Activated CD8-positive, alpha-beta memory T cell treated with anti-CD3 and anti-CD28 coated beads for 36 hours (primary cell): ENCODE measurements around the gene CCDC87. TPM values are rescaled to one million over a fixed set of nuclear protein-coding genes. Genes with fewer than 3 reads are reported as not detected.
"Not testable (repeated sequence)": the region's sequence is repeated elsewhere in the genome, so short reads cannot be mapped to it uniquely, and the experiment has no call there.

Experiments used
- CTCF ChIA-PET: fragments of 350-600 bp; sonication (Branson Sonifier 250); formaldehyde crosslinking; loops from one replicate; lab custom pipeline; 2021; ENCODE audit warnings: antibody characterized with exemption; lab: Charles Lee
- POLR2A ChIA-PET: fragments of 350-600 bp; sonication (Branson Sonifier 250); formaldehyde crosslinking; loops from one replicate; lab custom pipeline; 2021; ENCODE audit warnings: antibody characterized with exemption; lab: Charles Lee
- total RNA-seq, 2 experiments: library from RNA; stranded (reverse); gene quantifications; one replicate each; pipeline ENCODE4 v1.2.3, GENCODE V29; 2021

CCDC87 gene
- total RNA-seq, 2 experiments from 2014 or later: 0.13 to 0.21 TPM

- POLR2A ChIA-PET: interaction anchor here (1.1 to 1.7 kb wide), 3 partner anchors 22 to 84 kb away, joined by 3 to 7 read pairs (median 5); partner anchors contain the start of genes RBM4 and RBM4B
- CTCF ChIA-PET: interaction anchor here (1.1 to 5.1 kb wide), 2 partner anchors 44 to 85 kb away, joined by 5 to 31 read pairs; partner anchors contain the start of gene RBM4B
These were observed 406 bp upstream of the CCDC87 start for GRCh38 chr11:66593303-66593635.

GRCh38 chr11:66591175-66591574 lies 1.7 kb downstream of the CCDC87 start:
- CTCF ChIA-PET: interaction anchor here (1.0 to 5.1 kb wide), 2 partner anchors 12 to 87 kb away, joined by 4 to 31 read pairs; partner anchors contain the start of gene RBM4B
- POLR2A ChIA-PET: interaction anchor here (1.7 kb wide), 1 partner anchor 26 kb away, joined by 5 read pairs; no protein-coding TSS in a partner anchor

GRCh38 chr11:66589996-66590675 lies 2.7 kb downstream of the CCDC87 start:
- ChIA-PET POLR2A (interaction anchor here (0.6 kb wide), 1 partner anchor 22 kb away, joined by 5 read pairs; no protein-coding TSS in a partner anchor), CTCF (interaction anchor here (1.0 to 5.1 kb wide), 2 partner anchors 11 to 88 kb away, joined by 4 to 31 read pairs; partner anchors contain the start of gene RBM4B)

GRCh38 chr11:66589315-66589714 lies 3.5 kb downstream of the CCDC87 start:
- POLR2A ChIA-PET: interaction anchor here (0.6 kb wide), 1 partner anchor 23 kb away, joined by 5 read pairs; no protein-coding TSS in a partner anchor

GRCh38 chr11:66586136-66586535 lies 6.7 kb downstream of the CCDC87 start:
- CTCF ChIA-PET: interaction anchor here (1.2 kb wide), 1 partner anchor 93 kb away, joined by 4 read pairs; no protein-coding TSS in a partner anchor

More at GRCh38 chr11:66589315-66589714, 3.5 kb downstream of the CCDC87 start:
- CTCF ChIA-PET: not testable (repeated sequence)

GRCh38 chr11:66585447-66585846 lies 7.4 kb downstream of the CCDC87 start:
- POLR2A ChIA-PET: not testable (repeated sequence)
- CTCF ChIA-PET: interaction anchor here (1.2 kb wide), 1 partner anchor 93 kb away, joined by 4 read pairs; no protein-coding TSS in a partner anchor

More at GRCh38 chr11:66586136-66586535, 6.7 kb downstream of the CCDC87 start:
- POLR2A ChIA-PET: no interaction called here

- POLR2A ChIA-PET, CTCF ChIA-PET: not testable (repeated sequence)
These were observed 10.2 kb downstream of the CCDC87 start for GRCh38 chr11:66582565-66583147.

- ChIA-PET CTCF (interaction anchor here (0.9 to 2.6 kb wide), 3 partner anchors 11 to 97 kb away, joined by 3 to 17 read pairs (median 9); partner anchors contain the start of genes CCDC87 and RBM4B), POLR2A (no interaction called here)
These were observed 11.6 kb downstream of the CCDC87 start for GRCh38 chr11:66581261-66581660.

GRCh38 chr11:66580803-66581202 lies 12.1 kb downstream of the CCDC87 start:
- ChIA-PET CTCF (interaction anchor here (0.9 to 2.6 kb wide), 3 partner anchors 11 to 97 kb away, joined by 3 to 17 read pairs (median 9); partner anchors contain the start of genes CCDC87 and RBM4B), POLR2A (no interaction called here)

GRCh38 chr11:66579017-66579606 lies 13.8 kb downstream of the CCDC87 start:
- POLR2A ChIA-PET: interaction anchor here (0.7 kb wide), 1 partner anchor 227 kb away, joined by 3 read pairs; no protein-coding TSS in a partner anchor
- CTCF ChIA-PET: interaction anchor here (0.7 to 2.6 kb wide), 8 partner anchors 9 to 113 kb away, joined by 3 to 22 read pairs (median 4); partner anchors contain the start of genes PELI3, RBM4 and RBM4B

GRCh38 chr11:66570850-66571180 lies 22.0 kb downstream of the CCDC87 start:
- POLR2A ChIA-PET: no interaction called here
- CTCF ChIA-PET: interaction anchor here (0.6 to 2.2 kb wide), 2 partner anchors 9 to 364 kb away, joined by 3 to 9 read pairs; no protein-coding TSS in a partner anchor

- CTCF ChIA-PET: interaction anchor here (0.7 to 2.4 kb wide), 3 partner anchors 10 to 161 kb away, joined by 3 to 10 read pairs (median 9); partner anchors contain the start of gene RBM4B
- POLR2A ChIA-PET: interaction anchor here (0.7 to 1.8 kb wide), 2 partner anchors 24 to 93 kb away, joined by 5 to 9 read pairs; partner anchors contain the start of genes ACTN3 and ZDHHC24
These were observed 22.6 kb downstream of the CCDC87 start for GRCh38 chr11:66570079-66570849.

GRCh38 chr11:66569076-66569475 lies 23.8 kb downstream of the CCDC87 start:
- CTCF ChIA-PET: interaction anchor here (0.5 to 2.4 kb wide), 4 partner anchors 11 to 905 kb away, joined by 3 to 10 read pairs (median 9); partner anchors contain the start of genes ACTN3, RBM4B and ZDHHC24
- POLR2A ChIA-PET: interaction anchor here (0.5 to 1.8 kb wide), 2 partner anchors 23 to 112 kb away, joined by 4 to 5 read pairs; partner anchors contain the start of genes ACTN3 and ZDHHC24

GRCh38 chr11:66568124-66568916 lies 24.5 kb downstream of the CCDC87 start, which contains the start of gene CTSF:
Gene CTSF, minus strand, starts transcription at chr11:66568606. Its CDS starts 120 bp downstream, at chr11:66568486.
- ChIA-PET POLR2A (interaction anchor here (0.5 to 1.8 kb wide), 2 partner anchors 22 to 113 kb away, joined by 4 to 5 read pairs; partner anchors contain the start of genes ACTN3 and ZDHHC24), CTCF (interaction anchor here (0.5 to 2.4 kb wide), 3 partner anchors 22 to 346 kb away, joined by 4 to 10 read pairs (median 9); partner anchors contain the start of genes ACTN3, RBM4B and ZDHHC24)

- ChIA-PET POLR2A (no interaction called here), CTCF (interaction anchor here (0.5 to 2.4 kb wide), 3 partner anchors 22 to 345 kb away, joined by 4 to 10 read pairs (median 9); partner anchors contain the start of genes ACTN3, RBM4B and ZDHHC24)
These were observed 25.1 kb downstream of the CCDC87 start for GRCh38 chr11:66567787-66568123.

GRCh38 chr11:66566221-66566620 lies 26.6 kb downstream of the CCDC87 start:
- ChIA-PET POLR2A (no interaction called here), CTCF (no interaction called here)

- CTCF ChIA-PET: no interaction called here
- POLR2A ChIA-PET: no interaction called here
These were observed 27.9 kb downstream of the CCDC87 start for GRCh38 chr11:66564984-66565383.
